ENCODE data around the gene CLDN16. TPM values are rescaled to one million over a fixed set of nuclear protein-coding genes. Genes with fewer than 3 reads are reported as not detected.

The CLDN16 gene
- total RNA-seq, 2 donors from 2014 or later: not detected

DNA sequence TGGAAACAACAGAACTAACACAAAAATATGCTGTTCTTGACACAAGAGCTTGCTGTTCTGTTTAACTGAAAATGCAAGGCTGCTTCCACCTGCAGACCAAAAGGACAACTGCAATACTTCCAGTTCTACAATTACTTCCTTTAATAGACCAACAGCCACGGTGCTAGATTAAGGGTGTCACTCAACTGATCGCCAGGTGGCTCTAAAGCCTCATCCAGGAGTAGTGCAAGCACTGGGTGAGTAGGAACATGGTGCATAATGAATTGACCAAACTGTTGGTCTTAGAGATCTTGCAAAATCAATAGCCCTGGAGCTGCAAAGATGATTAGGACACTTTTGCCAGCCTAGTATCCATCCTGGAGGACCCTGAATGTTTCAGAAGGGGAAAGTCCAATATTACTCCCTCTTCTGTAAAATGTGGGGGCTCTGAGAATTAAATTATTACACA, 3.6 kb upstream of the CLDN16 start:
- H3K4me3 ChIP-seq: no peak overlapping the region
- no peaks in the 10 kb centered on the region for H3K9me3 ChIP-seq
- ATAC-seq (ENCODE audit: insufficient number of reproducible peaks, low FRiP score, low read depth) (no peak), DNase-seq (ENCODE audit: low spot score) (no peak)
- no peaks in the 10 kb centered on the region for H3K36me3 ChIP-seq
- peak; percentile 9 for TF ChIP-seq CTCF (IDR thresholded peaks at IDR 0.05)
- H3K27ac ChIP-seq: no peak overlapping the region
- H3K27me3 ChIP-seq (replicated peaks; ENCODE audit: insufficient read depth): no peaks in the 10 kb centered on the region
- peaks cover 0 to under 1% of the 10 kb centered on the region in 2 donors for H3K4me1 ChIP-seq (ENCODE audit: control insufficient read depth in 1 of 2, low read depth in 2 of 2)

DNA sequence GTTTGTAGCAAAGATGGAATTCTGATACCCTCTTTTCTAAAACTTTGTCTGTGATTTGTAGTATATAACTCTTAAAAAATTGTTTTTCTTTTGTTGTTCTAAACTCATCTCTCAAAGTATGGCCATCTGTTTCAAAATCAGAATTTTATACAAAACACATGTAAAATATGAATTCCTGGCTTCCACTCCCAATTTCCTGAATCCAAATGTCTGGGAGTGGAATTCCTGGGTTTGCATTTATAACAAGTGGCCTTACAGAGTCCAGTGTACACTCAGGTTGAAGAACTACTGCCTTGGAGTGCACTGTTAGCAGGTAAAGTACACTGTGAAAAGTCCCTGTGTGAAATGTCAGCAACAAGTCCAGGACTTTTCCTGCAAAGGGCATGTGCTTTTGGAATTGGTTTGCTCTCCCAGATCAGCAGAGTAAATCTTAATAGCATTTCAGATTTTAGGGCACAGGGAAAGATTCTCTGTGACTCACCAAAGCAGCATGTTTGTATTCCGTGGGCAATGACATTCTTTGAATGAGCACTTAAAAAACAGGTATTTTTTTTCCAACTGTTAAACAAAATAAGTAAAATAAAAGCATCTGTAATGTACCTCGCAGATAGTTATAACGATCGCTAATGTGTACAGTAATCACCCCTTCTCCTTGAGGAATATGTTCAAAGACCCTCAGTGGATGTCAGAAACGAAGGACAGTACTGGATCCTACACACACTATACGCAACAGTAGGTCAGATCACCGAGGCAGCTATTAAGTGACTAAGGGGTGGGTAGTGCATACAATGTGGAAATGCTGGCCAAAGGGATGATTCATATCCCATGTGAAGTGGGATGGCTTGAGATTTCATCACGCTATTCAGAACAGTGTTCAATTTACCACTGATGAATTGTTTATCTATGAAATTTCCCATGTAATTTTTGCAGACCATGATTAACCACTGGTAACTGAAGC, 2.0 kb upstream of the CLDN16 start:
- no peaks in the 10 kb centered on the region for H3K9me3 ChIP-seq
- no peak for DNase-seq (ENCODE audit: low spot score)
- H3K4me3 ChIP-seq: no peak overlapping the region
- TF ChIP-seq CTCF (IDR thresholded peaks at IDR 0.05): no peak
- no peak for ATAC-seq (ENCODE audit: insufficient number of reproducible peaks, low FRiP score, low read depth)
- H3K4me1 ChIP-seq (ENCODE audit: control insufficient read depth in 1 of 2, low read depth in 2 of 2): no peaks in the 10 kb centered on the region
- H3K36me3 ChIP-seq: no peaks in the 10 kb centered on the region
- no peak overlapping the region for H3K27ac ChIP-seq
- H3K27me3 ChIP-seq (replicated peaks; ENCODE audit: insufficient read depth): no peaks in the 10 kb centered on the region

- Histone ChIP-seq H3K4me1 (ENCODE audit: control insufficient read depth in 1 of 2, low read depth in 2 of 2) (no peaks in the 10 kb centered on the region), H3K27me3 (replicated peaks; ENCODE audit: insufficient read depth) (no peaks in the 10 kb centered on the region), H3K27ac (no peak overlapping the region), H3K4me3 (no peak overlapping the region), H3K9me3 (no peaks in the 10 kb centered on the region), H3K36me3 (no peaks in the 10 kb centered on the region)
- DNase-seq (ENCODE audit: low spot score) (no peak), ATAC-seq (ENCODE audit: insufficient number of reproducible peaks, low FRiP score, low read depth) (no peak)
- no peak for TF ChIP-seq CTCF (IDR thresholded peaks at IDR 0.05)
Measured at GRCh38 chr3:190388703-190389102, 740 bp downstream of the CLDN16 start.

GRCh38 chr3:190396001-190396400, 8.0 kb downstream of the CLDN16 start:
- Histone ChIP-seq H3K27ac (no peak overlapping the region), H3K36me3 (no peaks in the 10 kb centered on the region), H3K4me1 (ENCODE audit: control insufficient read depth in 1 of 2, low read depth in 2 of 2) (no peaks in the 10 kb centered on the region), H3K27me3 (replicated peaks; ENCODE audit: insufficient read depth) (no peaks in the 10 kb centered on the region), H3K4me3 (no peak overlapping the region), H3K9me3 (no peaks in the 10 kb centered on the region)
- no peak for TF ChIP-seq CTCF (IDR thresholded peaks at IDR 0.05)
- no peak for DNase-seq (ENCODE audit: low spot score)
- ATAC-seq (ENCODE audit: insufficient number of reproducible peaks, low FRiP score, low read depth): no peak

DNA sequence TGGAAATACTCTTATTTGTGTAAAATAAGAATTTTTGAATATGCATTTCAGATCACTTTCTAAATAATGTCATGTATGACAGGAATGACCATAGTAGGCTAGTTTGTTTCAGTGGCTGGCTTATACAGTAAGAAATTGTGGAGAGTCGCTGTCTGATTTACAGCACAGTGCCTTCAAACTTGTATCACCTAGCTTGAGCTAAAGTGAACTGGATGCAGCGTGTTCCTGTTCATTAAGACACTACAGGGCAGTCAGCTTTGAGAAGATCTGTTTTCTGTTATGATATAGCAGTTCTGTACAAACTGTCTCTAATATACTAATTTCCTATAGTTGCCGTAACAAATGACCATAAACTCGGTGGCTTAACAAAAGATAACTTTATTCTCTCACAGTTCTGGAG, 9.9 kb downstream of the CLDN16 start:
- Histone ChIP-seq H3K9me3 (no peaks in the 10 kb centered on the region), H3K36me3 (no peaks in the 10 kb centered on the region), H3K4me1 (ENCODE audit: control insufficient read depth in 1 of 2, low read depth in 2 of 2) (no peaks in the 10 kb centered on the region), H3K4me3 (no peak overlapping the region), H3K27ac (no peak overlapping the region), H3K27me3 (replicated peaks; ENCODE audit: insufficient read depth) (no peaks in the 10 kb centered on the region)
- no peak for TF ChIP-seq CTCF (IDR thresholded peaks at IDR 0.05)
- DNase-seq (ENCODE audit: low spot score): no peak
- ATAC-seq (ENCODE audit: insufficient number of reproducible peaks, low FRiP score, low read depth): no peak
